Femur (tissue), 1 donor: Measurements from ENCODE around the gene NDST3.
"Not testable (repeated sequence)": the region's sequence is repeated elsewhere in the genome, so short reads cannot be mapped to it uniquely, and the experiment has no call there.

Experiments
- DNase-seq: peaks from one replicate; pipeline ENCODE4 v3.0.0-alpha.2; 2017

Gene NDST3

DNA sequence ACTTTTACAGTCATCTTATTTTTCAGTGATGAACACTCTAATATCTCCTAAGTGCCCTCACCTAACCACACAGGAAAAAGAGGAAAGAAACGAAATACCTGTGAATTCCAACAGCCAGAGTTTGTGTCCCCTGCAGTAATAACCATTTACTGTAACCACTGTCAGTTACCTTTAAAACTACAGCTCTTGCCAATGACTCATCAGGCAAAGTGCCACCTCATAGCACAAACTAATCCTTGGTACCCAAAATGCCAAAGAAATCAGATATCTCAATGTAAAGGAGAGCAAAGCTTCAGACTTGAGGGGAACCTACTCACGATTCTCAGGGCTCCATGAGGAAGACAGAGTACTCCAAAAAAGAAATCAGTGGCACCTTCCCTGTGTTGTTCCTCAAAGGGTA is 146.5 kb downstream of the NDST3 start:
- no peak for DNase-seq

DNA sequence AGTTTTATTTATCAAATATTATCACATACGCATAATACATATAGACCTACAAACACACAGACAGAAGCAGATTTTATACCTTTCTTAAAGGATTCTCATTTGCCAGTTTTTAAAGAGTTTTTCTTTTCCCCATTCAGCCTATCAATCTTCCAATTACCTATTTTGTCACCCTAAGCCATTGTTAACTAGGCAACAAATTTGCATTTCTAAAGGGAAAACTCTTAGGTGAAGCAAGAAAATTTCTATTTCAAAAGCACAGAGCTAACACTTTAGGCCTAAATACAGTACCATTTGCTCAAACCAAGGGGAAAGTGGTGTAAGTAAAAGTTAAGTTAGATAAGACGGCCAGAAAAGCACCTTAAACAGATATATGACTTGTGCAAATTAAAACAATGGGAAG is 156.6 kb downstream of the NDST3 start:
- DNase-seq, result no peak

DNA sequence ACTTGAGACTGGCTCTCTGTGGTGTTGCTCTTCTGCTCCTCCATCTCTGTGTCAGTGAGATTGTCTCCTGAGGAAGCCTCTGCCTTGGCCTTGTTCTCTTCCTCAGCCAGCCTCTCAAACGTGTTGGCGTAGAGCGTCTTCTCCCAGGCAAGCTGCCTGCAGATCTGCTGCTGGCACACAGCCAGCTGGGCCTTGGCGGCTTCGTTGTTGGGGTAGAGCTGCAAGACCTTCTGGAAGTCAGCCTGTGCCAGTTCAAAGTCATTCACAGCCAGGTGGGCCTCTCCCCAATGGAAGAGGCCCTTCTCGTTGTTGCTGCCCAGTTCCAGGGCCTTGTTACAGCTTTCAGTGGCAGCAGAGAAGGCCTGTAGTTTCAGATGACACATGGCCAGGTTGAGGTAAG is 159.1 kb downstream of the NDST3 start:
- no peak for DNase-seq

DNA sequence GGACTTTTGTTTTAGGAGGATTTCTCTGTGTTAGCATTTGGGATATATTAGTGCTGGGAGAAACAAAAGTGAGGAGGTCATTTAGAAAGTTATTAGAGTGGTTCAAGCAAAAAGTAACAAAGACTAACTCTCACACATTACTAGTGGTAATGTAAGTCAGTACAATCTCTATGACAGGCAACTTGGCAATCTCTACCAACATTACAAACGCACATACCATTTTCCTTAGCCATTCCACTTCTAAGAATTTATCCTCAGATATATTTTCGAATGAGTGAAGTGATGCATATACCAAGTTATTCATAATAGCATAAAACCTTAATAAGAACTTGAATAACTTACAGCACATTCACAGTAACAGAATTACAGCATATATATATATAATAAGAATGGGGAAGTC is 172.3 kb downstream of the NDST3 start:
- no peak for DNase-seq

DNA sequence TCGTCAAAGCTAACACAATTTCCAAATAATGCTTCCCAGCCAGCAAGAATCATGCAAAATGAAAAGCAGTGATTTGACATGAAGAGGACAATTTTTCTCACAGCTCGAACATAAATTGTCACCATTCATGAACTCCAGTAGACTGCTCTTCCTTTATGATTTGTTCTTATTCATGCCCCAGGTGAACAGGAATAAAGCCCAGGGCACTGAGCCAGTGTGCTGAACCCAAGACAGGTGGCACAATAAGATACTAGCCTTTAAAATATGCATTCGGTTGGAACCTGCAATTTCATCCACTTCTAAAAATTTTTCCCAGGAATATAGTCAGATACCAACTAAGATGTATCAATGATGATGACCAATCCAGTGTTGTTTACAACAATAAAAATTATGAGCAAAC is 178.8 kb downstream of the NDST3 start:
- DNase-seq, result no peak

DNA sequence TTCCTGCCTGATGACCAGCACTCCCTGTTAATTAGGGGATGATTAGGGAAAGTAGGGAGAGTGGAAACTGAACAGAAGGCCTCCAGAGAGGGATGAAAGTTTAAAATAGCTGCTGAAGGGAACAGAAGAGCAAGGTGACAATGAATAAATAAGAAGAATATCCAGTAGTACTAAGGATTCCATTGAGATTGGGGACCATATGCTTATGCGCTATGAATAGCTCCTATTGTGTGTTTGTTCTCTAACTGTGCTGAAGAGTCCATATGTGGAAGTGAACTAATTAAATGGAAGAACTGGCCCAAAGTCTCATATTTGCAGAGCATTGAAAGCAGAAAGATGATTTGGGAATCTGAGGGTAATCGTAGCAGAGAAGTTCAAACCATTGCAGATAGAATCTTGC is 181.5 kb downstream of the NDST3 start:
- DNase-seq, result no peak

DNA sequence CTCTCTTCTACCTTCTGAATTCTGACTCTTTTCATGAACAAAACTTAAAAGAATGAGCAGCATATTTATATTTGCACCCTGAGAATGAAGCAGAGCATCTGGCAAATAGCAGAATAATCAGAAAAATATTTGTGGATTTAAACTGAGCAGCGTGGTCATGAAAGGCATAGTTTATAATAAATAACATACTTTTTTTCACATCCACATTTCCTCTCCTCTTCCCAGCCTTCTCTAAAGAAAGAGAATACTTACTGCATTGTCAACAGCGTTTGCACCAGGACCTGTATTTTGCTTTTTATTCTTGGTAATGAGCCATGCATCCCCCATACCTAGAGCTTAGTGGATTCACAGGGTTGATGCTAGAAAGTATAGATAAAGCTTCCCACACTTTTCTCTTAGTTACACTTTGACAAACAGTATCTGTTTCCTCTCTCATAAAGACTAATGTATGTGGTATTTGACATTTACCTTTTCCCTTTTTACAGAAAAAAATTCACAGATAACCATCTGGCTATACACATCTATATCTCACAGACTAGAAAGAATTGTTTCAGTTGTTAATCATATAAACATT is 187.0 kb downstream of the NDST3 start:
- no peak for DNase-seq

DNA sequence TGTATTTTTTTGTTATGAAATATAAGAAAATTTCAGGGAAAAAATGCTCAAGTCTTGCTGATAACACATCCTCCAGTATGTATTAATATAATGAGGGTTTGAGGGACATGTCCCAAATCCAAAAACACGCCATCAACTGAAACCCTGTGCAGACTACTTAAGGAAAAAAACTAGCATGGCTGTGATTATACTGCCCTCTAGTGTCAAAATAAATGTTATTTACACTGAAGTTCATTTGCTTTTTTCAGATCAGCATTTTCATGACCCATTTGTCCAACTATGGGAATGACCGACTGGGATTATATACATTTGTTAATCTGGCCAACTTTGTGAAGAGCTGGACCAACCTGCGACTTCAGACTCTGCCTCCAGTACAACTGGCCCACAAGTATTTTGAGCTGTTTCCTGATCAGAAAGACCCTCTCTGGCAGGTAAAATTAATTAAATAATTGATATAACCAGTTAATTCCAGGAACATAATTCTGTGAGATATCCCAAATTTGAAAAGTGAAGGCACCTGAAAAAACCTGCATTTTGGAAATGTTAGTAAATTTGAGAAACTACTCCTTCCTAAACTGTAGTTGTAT is 190.1 kb downstream of the NDST3 start:
- no peak for DNase-seq

DNA sequence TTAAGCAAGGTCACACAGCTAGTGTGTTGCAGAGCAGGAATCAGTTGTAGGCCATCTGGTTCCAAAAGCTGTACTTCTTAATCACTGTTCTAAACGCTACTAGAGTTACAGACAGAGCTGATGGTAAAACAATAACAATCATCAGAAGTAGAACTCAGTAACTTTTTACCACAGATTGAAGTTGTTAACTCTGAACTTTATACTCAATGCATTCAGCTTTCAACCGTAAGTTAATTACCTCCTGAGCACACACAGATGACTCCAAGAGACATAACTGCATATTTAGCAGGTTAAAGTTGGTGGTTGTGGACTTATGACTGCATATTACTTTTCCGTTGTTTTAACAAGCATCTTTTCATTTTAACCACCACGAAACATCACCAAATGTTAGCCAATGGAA is 191.2 kb downstream of the NDST3 start:
- DNase-seq, result no peak

DNA sequence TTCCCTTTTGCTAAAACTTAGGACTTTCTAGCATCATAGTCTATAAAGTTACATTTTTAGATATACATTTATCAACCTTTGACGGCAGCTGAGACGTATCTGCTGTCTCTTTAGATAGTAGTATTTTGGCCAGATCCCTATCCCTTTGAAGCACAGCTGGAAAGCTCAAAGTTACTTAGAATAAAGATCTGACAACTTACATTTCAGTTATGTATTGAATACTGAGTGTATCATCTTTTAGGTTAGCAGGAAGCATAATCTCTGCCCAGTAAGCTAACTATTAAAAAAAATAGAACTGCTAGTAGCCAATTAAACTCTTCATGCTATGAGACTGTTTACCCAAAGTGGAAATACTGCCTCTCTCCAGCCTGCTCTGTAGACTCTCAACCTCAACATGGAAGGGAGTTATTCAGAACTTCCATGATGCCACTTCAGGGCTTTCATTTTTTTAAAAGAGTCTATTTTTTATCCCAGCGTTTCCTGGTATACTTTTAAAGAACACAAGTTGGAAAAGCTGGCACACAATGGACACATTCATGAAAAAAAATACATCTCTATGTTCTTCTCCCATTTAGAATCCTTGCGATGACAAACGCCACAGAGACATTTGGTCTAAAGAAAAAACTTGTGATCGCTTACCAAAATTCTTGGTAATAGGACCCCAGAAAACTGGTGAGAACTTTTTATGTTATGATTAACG is 192.2 kb downstream of the NDST3 start:
- no peak for DNase-seq

DNA sequence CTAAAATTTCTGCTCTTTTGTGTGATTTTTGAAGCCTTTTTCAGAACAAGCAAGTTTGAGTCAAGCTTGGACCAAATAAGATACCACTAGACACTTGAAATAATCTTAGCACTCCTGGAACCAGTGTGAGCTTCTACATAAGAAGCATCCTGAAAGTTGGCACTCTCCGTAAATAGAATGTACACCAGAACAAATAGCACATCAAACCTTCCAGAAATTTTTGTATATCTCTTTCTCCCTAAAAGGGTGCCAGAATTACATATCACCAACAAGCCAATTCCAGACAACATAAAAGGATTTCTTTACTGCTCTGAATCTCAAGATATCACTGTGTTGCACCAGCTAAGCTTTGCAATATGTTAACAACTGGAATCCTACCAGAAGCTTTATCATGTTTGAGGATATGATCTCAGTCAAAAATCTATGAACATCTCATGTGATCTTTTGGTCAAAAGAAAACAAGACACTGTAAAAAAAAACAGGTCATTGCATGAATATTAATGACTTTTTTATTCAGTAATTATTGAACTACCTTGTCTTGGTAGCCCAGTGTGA is 201.4 kb downstream of the NDST3 start:
- DNase-seq, result no peak

DNA sequence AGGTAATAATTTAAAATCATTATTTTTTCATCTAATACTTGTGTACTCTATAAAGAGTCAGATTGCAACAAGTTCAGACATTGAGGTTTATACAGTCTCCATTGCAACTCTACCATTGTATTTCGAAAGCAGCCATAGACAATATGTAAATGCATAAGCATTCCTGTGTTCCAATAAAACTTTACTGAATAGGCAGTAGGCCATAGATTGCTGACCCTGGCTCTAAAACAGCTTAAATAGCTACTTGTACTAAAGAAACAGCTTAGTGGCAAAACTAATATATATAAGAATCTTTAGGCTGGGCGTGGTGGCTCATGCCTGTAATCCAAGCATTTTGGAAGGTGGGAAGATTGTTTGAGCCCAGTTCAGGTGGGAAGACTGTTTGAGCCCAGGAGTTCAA is 203.2 kb downstream of the NDST3 start:
- no peak for DNase-seq

DNA sequence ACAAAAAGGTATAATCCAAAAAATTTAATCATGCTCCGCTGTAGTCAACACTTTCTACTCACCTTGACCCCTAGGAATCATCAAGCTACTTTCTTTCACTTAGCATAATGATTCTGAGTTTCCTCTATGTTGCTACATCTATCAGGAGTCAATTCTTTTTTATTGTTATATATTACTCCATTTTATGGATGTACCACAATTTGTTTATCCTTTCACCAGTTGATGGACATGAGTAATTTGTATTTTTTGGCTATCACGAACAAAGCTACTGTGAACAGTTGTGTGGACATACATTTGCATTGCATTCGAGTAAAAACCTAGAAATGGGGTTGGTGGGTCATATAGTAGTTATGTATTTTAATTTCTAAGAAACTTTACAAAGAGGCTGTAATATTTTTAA is 215.6 kb downstream of the NDST3 start:
- no peak for DNase-seq

DNA sequence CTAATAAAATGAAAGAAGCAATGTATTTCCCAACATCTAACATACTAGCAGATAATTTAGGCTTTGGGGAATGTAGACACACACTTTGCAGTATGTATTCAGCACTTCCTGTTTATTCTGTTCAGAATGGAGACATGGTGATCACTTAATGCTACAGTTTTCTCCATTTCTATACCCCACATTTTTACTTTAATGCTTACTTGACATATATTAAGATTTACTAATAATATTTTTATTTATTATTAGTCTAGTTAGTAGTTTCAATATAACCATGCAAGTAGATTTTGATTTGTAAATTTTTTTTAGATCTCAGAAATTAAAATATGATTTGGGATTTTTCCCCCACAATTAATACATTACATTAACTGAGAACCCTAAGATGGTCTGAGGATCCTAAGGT is 220.1 kb downstream of the NDST3 start:
- DNase-seq, result no peak

DNA sequence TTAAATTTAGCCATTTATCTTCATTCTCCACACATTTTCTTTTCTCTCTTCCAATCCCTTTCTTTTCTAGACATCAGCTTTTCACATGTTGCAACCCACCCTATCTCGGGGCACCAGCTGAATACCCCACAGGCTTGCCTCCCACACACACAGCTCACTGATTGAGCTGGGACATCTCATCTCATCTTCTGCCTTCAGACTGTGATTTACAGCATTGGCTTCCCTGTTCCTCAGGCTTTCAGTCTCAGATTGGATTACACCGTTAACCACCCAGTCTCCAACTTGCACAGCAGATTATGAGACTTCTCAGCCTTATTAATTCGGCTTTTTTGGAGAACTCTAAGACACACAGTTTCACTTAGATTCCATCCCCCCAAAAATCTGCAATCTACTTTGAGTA is 224.8 kb downstream of the NDST3 start:
- DNase-seq, result no peak

DNA sequence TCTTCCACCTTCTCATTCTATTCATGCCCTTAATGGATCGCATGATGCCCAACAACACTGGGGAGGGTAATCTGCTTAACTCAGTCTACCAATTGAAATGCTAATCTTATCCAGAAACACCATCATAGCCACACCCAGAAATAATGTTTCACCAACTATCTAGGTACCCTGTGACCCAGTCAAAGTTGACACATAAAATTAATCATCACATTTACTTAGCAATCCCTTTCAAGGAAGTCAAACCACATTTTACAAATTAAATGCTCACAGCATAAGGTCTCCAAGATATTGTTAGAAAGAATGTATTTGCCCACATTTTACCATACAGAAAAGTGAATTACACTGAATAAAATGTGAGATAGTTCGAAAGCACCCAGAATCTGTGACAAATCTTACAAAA is 226.0 kb downstream of the NDST3 start:
- no peak for DNase-seq

DNA sequence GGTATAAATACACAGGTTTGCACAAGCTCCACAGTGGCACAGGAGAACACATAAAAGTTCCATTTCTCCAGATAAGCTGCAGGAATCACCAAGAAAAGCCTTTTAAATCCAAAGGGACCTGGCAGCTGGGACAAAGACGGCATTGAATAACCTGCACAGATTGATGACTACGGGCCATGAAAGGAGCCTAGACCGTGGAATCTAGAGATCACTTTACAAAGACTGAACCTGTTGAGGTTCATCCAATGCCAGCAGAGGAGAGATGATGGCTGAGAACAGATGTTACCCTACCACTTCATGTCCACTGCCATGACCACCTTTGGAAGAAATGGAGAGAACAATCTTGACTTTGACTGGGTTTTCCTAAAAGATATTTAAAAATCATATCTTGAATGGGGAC is 229.8 kb downstream of the NDST3 start:
- DNase-seq, result no peak

DNA sequence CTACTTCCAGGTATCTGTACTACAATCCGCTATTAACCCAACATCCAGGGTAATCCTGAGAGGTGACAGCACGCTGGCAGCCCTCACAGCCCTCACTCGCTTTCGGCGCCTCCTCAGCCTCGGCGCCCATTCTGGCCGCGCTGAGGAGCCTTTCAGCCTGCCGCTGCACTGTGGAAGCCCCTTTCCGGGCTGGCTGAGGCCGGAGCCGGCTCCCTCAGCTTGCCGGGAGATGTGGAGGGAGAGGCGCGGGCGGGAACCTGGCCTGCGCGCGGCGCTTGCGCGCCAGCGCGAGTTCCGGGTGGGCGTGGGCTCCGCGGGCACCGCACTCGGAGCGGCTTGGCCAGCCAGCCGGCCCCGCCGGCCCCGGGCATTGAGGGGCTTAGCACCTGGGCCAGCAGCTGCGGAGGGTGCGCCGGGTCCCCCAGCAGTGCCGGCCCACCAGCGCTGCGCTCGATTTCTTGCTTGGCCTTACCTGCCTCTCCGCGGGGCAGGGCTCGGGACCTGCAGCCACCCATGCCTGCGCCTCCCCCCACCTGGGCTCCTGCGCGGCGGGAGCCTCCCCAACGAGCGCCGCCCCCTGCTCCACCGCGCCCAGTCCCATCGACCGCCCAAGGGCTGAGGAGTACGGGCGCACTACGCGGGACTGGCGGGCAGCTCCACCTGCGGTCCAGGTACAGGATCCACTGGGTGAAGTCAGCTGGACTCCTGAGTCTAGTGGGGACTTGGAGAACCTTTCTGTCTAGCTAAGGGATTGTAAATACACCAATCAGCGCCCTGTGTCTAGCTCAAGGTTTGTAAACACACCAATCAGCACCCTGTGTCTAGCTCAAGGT is 231.2 kb downstream of the NDST3 start:
- DNase-seq, result peak; percentile 52

DNA sequence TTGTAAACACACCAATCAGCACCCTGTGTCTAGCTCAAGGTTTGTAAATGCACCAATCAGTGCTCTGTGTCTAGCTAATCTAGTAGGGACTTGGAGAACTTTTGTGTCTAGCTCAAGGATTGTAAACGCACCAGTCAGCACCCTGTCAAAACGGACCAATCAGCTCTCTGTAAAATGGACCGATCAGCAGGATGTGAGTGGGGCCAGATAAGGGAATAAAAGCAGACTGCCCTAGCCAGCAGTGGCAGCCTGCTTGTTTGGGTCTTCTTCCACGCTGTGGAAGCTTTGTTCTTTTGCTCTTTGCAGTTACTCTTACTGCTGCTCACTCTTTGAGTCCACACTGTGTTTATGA is 231.8 kb downstream of the NDST3 start:
- not testable (repeated sequence) for DNase-seq

DNA sequence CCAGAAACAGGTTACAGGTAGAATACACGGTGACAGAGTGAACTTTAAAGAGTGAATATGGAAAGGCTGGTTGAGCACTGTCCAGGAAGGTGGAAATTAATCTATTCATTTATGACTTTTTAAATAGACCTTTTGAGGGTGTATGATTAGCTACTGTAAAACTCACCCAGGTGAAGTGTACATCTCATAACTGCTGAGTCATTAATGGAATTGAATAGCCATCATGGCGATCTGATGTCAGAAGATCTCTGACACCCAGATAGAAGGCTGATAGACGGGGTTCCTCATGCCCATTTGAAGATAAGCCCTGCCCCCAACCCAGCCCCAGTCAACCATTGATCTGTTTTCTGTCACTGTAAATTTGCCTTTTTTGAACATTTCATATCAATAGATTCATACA is 234.5 kb downstream of the NDST3 start:
- DNase-seq, result no peak

DNA sequence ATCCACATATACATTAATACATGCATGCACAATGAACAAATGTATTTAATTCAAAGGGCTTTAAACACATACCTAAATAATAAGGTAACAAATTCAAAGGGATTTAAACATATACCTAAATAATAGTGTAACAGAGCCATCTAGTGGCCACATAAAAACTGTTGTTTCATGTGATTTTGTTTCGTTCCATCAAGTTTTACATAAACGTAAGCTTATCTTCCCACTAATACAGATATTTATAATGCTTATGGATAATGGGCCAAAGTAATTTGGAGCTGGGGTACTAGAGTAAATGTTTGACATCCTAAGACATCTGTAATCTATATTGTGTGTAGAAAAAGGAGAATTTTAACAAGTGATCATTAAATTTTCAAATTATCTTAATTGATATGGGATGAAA is 236.2 kb downstream of the NDST3 start:
- no peak for DNase-seq

DNA sequence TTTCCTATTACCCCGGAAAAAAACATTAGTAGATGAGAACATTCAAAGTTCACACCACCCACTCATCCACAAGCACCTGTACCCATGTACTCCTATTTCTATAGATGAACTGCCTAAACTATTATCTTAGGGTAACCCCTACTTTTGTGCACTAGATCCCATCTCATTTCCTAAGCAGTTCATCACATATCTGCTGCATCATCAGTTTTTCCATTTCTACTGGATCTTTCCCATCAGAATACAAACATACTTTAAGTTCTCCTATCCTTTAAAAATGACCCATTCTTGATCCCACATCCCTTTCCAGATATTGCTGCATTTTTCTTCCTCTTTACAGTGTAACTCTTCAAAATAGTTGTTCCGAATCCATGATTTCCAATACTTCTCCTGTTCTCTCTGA is 237.5 kb downstream of the NDST3 start:
- DNase-seq, result no peak

DNA sequence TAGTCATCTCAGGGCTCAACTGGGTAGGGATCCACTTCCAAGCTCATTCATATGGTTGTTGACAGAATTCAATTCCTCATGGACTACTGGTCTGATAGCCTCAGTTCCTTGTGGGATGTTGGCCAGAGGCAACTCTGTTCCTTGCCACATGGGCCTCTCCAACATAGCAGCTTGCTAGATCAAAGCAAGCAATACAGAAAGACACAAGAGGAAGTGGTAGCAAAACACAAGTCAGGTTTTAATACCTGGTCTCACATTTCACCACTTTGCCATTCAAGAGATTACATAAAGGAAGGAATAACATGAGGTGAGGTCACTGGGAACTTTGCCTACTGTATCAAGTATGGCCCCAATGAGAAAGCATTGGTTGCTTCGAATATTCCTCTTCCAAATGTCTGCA is 239.4 kb downstream of the NDST3 start:
- no peak for DNase-seq

DNA sequence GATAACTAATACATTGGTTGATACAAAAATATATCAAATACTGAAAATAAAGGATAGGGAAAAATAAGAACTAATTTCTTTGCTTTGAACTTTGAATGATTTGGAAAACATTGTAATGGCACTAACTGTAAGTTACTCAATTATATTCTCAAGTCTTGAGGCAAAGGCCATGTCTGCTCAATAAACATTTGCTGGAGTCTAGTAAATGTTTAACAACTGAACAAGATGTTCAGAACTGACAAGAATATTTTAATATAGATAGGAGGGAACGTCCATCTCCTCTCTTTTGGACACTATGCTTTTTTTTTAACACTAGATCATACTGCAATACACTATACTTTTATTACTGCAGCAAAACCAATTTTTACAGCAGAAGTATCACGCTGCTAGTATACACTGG is 242.3 kb downstream of the NDST3 start:
- no peak for DNase-seq
